Muscle layer of colon (tissue), 2 donors: Measurements from ENCODE around the gene RGS10.

Experiments
- H3K27ac ChIP-seq: one replicate; pipeline ENCODE4 v1.7.0; 2013; ENCODE audit warnings: low read depth, mild to moderate bottlenecking, low read length, moderate library complexity
- H3K27me3 ChIP-seq, 2 donors: one replicate each; pipeline ENCODE4 v1.7.0; 2013; ENCODE audit warnings: low read length in 2 of 2, mild to moderate bottlenecking in 2 of 2; ENCODE audit not compliant: insufficient read depth in 2 of 2, control insufficient read depth in 1 of 2
- H3K36me3 ChIP-seq: one replicate; pipeline ENCODE4 v1.7.0; 2013; ENCODE audit warnings: mild to moderate bottlenecking, low read length; ENCODE audit not compliant: insufficient read depth
- H3K4me1 ChIP-seq: one replicate; pipeline ENCODE4 v1.7.0; 2013; ENCODE audit warnings: mild to moderate bottlenecking, low read length; ENCODE audit not compliant: insufficient read depth
- H3K4me3 ChIP-seq, 2 donors: one replicate each; pipeline ENCODE4 v1.7.0; 2013; ENCODE audit warnings: low read length in 2 of 2, low read depth in 1 of 2, mild to moderate bottlenecking in 1 of 2, moderate library complexity in 1 of 2
- H3K9ac ChIP-seq: one replicate; pipeline ENCODE4 v1.7.0; 2013; ENCODE audit warnings: low read length
- H3K9me3 ChIP-seq: one replicate; pipeline ENCODE4 v1.7.0; 2013; ENCODE audit warnings: mild to moderate bottlenecking, low read length
- donor health status: abdominal sarcoma.
- donor health status: Adenocarcinoma of cecum.

RGS10 gene

GRCh38 chr10:119501690-119502089, 40.8 kb downstream of the RGS10 start:
- no peaks in the 10 kb centered on the region for H3K27me3 ChIP-seq
- H3K4me3 ChIP-seq = no peak overlapping the region
- no peak overlapping the region for H3K27ac ChIP-seq

GRCh38 chr10:119500821-119501220, 41.7 kb downstream of the RGS10 start:
- Histone ChIP-seq H3K4me1 (peaks cover 37% of the 10 kb centered on the region), H3K4me3 (no peak overlapping the region), H3K9me3 (no peaks in the 10 kb centered on the region), H3K27me3 (no peaks in the 10 kb centered on the region), H3K9ac (no peak overlapping the region), H3K36me3 (peaks cover 27% of the 10 kb centered on the region), H3K27ac (peak overlapping the region; percentile 63)

More at GRCh38 chr10:119501690-119502089, 40.8 kb downstream of the RGS10 start:
- Histone ChIP-seq H3K4me1 (peaks cover 42% of the 10 kb centered on the region), H3K36me3 (peaks cover 27% of the 10 kb centered on the region), H3K9me3 (no peaks in the 10 kb centered on the region), H3K9ac (no peak overlapping the region)

GRCh38 chr10:119500123-119500795, 42.3 kb downstream of the RGS10 start:
- H3K9ac ChIP-seq = no peak overlapping the region
- peak overlapping the region; percentile 63 for H3K27ac ChIP-seq
- H3K36me3 ChIP-seq = peaks cover 27% of the 10 kb centered on the region

GRCh38 chr10:119499677-119500002, 42.9 kb downstream of the RGS10 start:
- no peak overlapping the region for H3K9ac ChIP-seq
- H3K9me3 ChIP-seq = no peaks in the 10 kb centered on the region
- H3K27me3 ChIP-seq = no peaks in the 10 kb centered on the region
- no peak overlapping the region for H3K27ac ChIP-seq
- peaks cover 24% of the 10 kb centered on the region for H3K36me3 ChIP-seq
- H3K4me1 ChIP-seq = peaks cover 37% of the 10 kb centered on the region
- H3K4me3 ChIP-seq = no peak overlapping the region

More at GRCh38 chr10:119500123-119500795, 42.3 kb downstream of the RGS10 start:
- no peak overlapping the region for H3K4me3 ChIP-seq
- H3K27me3 ChIP-seq = no peaks in the 10 kb centered on the region
- no peaks in the 10 kb centered on the region for H3K9me3 ChIP-seq
- peaks cover 36% of the 10 kb centered on the region for H3K4me1 ChIP-seq

- H3K4me3 ChIP-seq = no peak overlapping the region
- H3K36me3 ChIP-seq = peaks cover 21% of the 10 kb centered on the region
- no peak overlapping the region for H3K9ac ChIP-seq
- H3K4me1 ChIP-seq = peaks cover 38% of the 10 kb centered on the region
- H3K9me3 ChIP-seq = no peaks in the 10 kb centered on the region
- H3K27ac ChIP-seq = no peak overlapping the region
- H3K27me3 ChIP-seq = no peaks in the 10 kb centered on the region
Measured at GRCh38 chr10:119498889-119499676, 43.4 kb downstream of the RGS10 start.

- Histone ChIP-seq H3K27me3 (no peaks in the 10 kb centered on the region), H3K9ac (no peak overlapping the region)
Measured at GRCh38 chr10:119497243-119497642, 45.3 kb downstream of the RGS10 start.

GRCh38 chr10:119496273-119496672, 46.2 kb downstream of the RGS10 start:
- H3K36me3 ChIP-seq = peaks cover 16% of the 10 kb centered on the region
- H3K9ac ChIP-seq = no peak overlapping the region
- H3K27ac ChIP-seq = no peak overlapping the region
- no peaks in the 10 kb centered on the region for H3K27me3 ChIP-seq
- no peaks in the 10 kb centered on the region for H3K9me3 ChIP-seq
- H3K4me1 ChIP-seq = peaks cover 42% of the 10 kb centered on the region
- no peak overlapping the region for H3K4me3 ChIP-seq

More at GRCh38 chr10:119497243-119497642, 45.3 kb downstream of the RGS10 start:
- Histone ChIP-seq H3K27ac (no peak overlapping the region), H3K36me3 (peaks cover 16% of the 10 kb centered on the region), H3K4me1 (peaks cover 42% of the 10 kb centered on the region), H3K9me3 (no peaks in the 10 kb centered on the region), H3K4me3 (no peak overlapping the region)

GRCh38 chr10:119495545-119495944, 47.0 kb downstream of the RGS10 start:
- Histone ChIP-seq H3K27me3 (no peaks in the 10 kb centered on the region), H3K9ac (no peak overlapping the region), H3K36me3 (peaks cover 16% of the 10 kb centered on the region), H3K4me1 (peaks cover 35% of the 10 kb centered on the region), H3K4me3 (no peak overlapping the region), H3K27ac (peak overlapping the region; percentile 60), H3K9me3 (no peaks in the 10 kb centered on the region)

- H3K4me3 ChIP-seq = no peak overlapping the region
- peak overlapping the region; percentile 60 for H3K27ac ChIP-seq
- H3K27me3 ChIP-seq = no peaks in the 10 kb centered on the region
- no peak overlapping the region for H3K9ac ChIP-seq
- H3K4me1 ChIP-seq = peaks cover 31% of the 10 kb centered on the region
- no peaks in the 10 kb centered on the region for H3K9me3 ChIP-seq
- H3K36me3 ChIP-seq = peaks cover 13% of the 10 kb centered on the region
Measured at GRCh38 chr10:119495021-119495505, 47.5 kb downstream of the RGS10 start.

- peaks cover 8% of the 10 kb centered on the region for H3K36me3 ChIP-seq
- no peak overlapping the region for H3K4me3 ChIP-seq
- peak overlapping the region; percentile 60 for H3K27ac ChIP-seq
- H3K9me3 ChIP-seq = no peaks in the 10 kb centered on the region
- no peak overlapping the region for H3K9ac ChIP-seq
- peaks cover 30% of the 10 kb centered on the region for H3K4me1 ChIP-seq
- H3K27me3 ChIP-seq = no peaks in the 10 kb centered on the region
Measured at GRCh38 chr10:119494236-119495020, 48.1 kb downstream of the RGS10 start.

- no peak overlapping the region for H3K4me3 ChIP-seq
- H3K9ac ChIP-seq = no peak overlapping the region
- no peaks in the 10 kb centered on the region for H3K27me3 ChIP-seq
- H3K9me3 ChIP-seq = no peaks in the 10 kb centered on the region
- peaks cover 26% of the 10 kb centered on the region for H3K4me1 ChIP-seq
- H3K36me3 ChIP-seq = no peaks in the 10 kb centered on the region
- H3K27ac ChIP-seq = no peak overlapping the region
Measured at GRCh38 chr10:119493155-119493554, 49.4 kb downstream of the RGS10 start.
